ENCODE measurements around the gene JUND.

Gene JUND

DNA sequence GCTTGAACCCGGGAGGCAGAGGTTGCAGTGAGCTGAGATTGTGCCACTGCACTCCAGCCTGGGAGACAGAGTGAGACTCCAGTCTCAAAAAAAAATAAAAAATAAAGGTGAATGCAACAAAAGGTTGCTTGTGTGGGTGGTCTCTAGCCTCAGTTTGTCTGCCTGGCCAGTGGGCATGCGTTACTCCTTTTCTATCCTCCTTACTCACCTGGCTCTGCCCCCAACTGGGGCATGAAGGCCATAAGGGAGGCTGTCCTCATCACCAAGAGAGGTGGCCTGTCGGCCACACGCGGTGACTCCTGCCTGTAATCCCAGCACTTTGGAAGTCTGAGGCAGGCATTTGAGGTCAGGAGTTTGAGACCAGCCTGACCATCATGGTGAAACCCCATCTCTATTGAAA is 1.9 kb upstream of the JUND start:
- peaks cover 28% of the 10 kb centered on the region for H4K20me1 ChIP-seq
- no peak overlapping the region for H3K9ac ChIP-seq
- peak overlapping the region; percentile 94; the same call in 1 of the 2 replicates for H3K4me2 ChIP-seq
- H3K36me3 ChIP-seq = peaks cover 10% of the 10 kb centered on the region
- no peak overlapping the region for H3K27ac ChIP-seq
- no peaks in the 10 kb centered on the region for H3K27me3 ChIP-seq
- TF ChIP-seq Cebpa-rat (IDR thresholded peaks at IDR 0.05) = no peak
- H3K4me3 ChIP-seq = no peak overlapping the region
- H3K4me1 ChIP-seq = peaks cover 61% of the 10 kb centered on the region
- no peaks in the 10 kb centered on the region for H3K9me3 ChIP-seq

DNA sequence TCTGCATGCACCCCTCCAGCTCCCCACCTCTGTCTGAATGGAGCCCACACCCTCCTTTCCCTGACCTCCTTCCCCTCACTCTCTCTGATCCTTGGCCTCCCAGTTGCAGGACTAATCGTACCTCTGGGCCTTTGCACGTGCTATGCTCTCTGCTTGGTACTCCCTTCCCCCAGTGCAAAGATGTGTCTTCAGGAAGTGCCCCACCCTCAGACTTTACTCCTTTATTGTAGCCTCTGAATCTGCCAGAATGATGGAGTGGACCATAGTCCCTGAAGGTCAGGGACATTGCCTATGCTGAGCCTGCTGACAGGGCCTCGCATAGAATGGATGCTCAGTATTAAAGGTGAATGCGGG is 1.3 kb upstream of the JUND start:
- Histone ChIP-seq H3K4me2 (peak overlapping the region; percentile 94), H3K9me3 (no peaks in the 10 kb centered on the region), H3K4me3 (peak overlapping the region; percentile 67), H3K27ac (peak overlapping the region; percentile 97), H3K4me1 (peaks cover 61% of the 10 kb centered on the region), H3K36me3 (peaks cover 15% of the 10 kb centered on the region), H3K9ac (peak overlapping the region; percentile 93), H4K20me1 (peaks cover 34% of the 10 kb centered on the region), H3K27me3 (no peaks in the 10 kb centered on the region)
- TF ChIP-seq Cebpa-rat (IDR thresholded peaks at IDR 0.05) = no peak

GRCh38 chr19:18282021-18282787 is 782 bp upstream of the JUND start:
- peak overlapping the region; percentile 67 for H3K4me3 ChIP-seq
- peak overlapping the region; percentile 94 for H3K4me2 ChIP-seq
- peak overlapping the region; percentile 93 for H3K9ac ChIP-seq
- H4K20me1 ChIP-seq = peaks cover 39% of the 10 kb centered on the region
- no peaks in the 10 kb centered on the region for H3K9me3 ChIP-seq
- peaks cover 64% of the 10 kb centered on the region for H3K4me1 ChIP-seq
- H3K27me3 ChIP-seq = no peaks in the 10 kb centered on the region
- TF ChIP-seq Cebpa-rat (IDR thresholded peaks at IDR 0.05) = no peak
- peak overlapping the region; percentile 97 for H3K27ac ChIP-seq
- peaks cover 19% of the 10 kb centered on the region for H3K36me3 ChIP-seq

DNA sequence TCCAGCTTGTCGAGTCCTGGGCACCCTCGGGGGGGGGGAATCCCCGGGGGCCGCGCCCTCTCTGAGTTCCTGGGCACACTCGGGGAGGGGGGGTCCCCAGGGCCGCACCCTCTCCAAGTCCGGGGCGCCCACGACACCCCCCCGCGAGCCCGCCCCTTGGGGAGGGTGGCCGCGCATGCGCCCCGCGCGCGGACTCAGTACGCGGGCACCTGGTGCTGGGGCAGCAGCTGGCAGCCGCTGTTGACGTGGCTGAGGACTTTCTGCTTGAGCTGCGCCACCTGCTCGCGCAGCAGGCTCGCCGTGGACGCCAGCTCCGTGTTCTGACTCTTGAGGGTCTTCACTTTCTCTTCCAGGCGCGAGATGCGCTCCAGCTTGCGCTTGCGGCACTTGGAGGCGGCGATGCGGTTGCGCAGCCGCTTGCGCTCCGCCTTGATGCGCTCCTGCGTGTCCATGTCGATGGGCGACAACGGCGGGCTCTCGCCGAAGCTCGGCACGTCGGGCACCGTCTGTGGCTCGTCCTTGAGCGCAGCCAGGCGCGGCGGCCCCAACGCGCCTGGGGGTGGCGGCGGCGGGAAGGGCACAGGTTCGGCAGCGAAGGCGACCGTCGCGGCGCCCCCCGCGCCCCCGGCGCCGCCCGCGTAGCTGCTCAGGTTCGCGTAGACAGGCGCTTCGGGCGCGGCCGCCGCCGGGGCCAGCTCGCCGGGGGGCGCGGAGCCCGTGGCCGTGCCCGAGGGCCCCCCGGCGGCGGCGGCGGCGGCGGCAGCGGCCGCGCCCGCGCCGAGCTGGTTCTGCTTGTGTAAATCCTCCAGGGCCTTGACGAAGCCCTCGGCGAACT is 958 bp downstream of the JUND start:
- no peaks in the 10 kb centered on the region for H3K27me3 ChIP-seq
- no peak for TF ChIP-seq Cebpa-rat (IDR thresholded peaks at IDR 0.05)
- H3K36me3 ChIP-seq = peaks cover 33% of the 10 kb centered on the region
- peaks cover 64% of the 10 kb centered on the region for H3K4me1 ChIP-seq
- peak overlapping the region; percentile 100 for H3K27ac ChIP-seq
- peak overlapping the region; percentile 95 for H3K4me2 ChIP-seq
- H4K20me1 ChIP-seq = peaks cover 57% of the 10 kb centered on the region
- H3K9ac ChIP-seq = peak overlapping the region; percentile 100
- peak overlapping the region; percentile 99 for H3K4me3 ChIP-seq
- H3K9me3 ChIP-seq = no peaks in the 10 kb centered on the region

DNA sequence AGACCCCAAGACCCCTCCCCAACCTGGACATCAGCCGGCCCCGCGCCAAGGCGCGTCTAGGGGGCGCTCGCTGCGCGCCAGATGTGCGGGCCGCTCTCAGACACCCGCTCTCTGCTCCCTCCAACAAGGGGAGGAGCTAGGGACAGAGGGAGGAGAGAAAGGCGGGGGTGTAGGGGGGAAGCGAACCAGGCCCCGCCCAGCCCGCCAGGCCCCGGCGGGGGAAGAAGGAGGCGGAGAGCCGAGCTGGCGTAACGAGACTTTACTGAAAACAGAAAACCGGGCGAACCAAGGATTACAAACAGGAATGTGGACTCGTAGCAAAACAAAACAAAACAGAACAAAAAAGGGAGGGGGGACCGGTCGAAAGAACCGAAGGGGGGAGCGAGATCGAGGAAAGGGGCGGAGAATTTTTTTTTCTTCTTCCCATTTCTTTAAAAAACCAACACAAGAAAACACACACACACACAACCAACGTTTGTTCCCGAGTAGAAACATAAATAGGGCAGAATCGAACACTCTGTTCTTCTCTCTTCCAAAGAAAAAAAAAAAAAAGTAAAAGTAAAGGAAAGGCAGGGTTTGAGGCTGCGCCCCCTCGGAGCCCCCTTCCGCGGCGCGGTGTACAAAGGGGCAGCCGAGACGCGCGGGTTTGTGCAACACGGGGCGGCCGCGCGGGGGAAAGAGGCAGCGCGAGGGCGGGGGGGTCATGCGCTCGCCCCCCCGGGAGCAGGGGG is 1.7 kb downstream of the JUND start:
- H4K20me1 ChIP-seq = peaks cover 64% of the 10 kb centered on the region
- peaks cover 61% of the 10 kb centered on the region for H3K4me1 ChIP-seq

DNA sequence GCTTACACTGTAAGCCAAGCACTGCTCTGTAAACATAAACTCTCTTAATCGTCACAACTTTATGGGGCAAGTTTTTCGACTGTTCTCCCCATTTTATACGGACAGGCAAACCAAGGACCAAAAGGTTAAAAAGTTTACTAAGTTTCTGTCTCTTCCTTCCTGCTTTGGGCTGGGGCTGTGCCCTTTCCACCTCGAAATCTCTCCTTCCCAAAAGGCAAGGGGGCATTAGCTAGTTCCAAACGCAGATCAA is 2.2 kb downstream of the JUND start:
- Histone ChIP-seq H4K20me1 (peaks cover 69% of the 10 kb centered on the region), H3K9me3 (no peaks in the 10 kb centered on the region), H3K27ac (peak overlapping the region; percentile 100; the same call in 1 of the 2 replicates), H3K4me1 (peaks cover 57% of the 10 kb centered on the region), H3K36me3 (peaks cover 46% of the 10 kb centered on the region), H3K27me3 (no peaks in the 10 kb centered on the region), H3K4me3 (peak overlapping the region; percentile 99), H3K4me2 (peak overlapping the region; percentile 95), H3K9ac (peak overlapping the region; percentile 100)
- TF ChIP-seq Cebpa-rat (IDR thresholded peaks at IDR 0.05) = no peak

More for the DNA sequence above, 1.7 kb downstream of the JUND start:
- H3K4me2 ChIP-seq = peak overlapping the region; percentile 95
- peak overlapping the region; percentile 99 for H3K4me3 ChIP-seq
- H3K9ac ChIP-seq = peak overlapping the region; percentile 100
- no peaks in the 10 kb centered on the region for H3K9me3 ChIP-seq
- H3K27me3 ChIP-seq = no peaks in the 10 kb centered on the region
- peaks cover 41% of the 10 kb centered on the region for H3K36me3 ChIP-seq
- H3K27ac ChIP-seq = peak overlapping the region; percentile 100
- TF ChIP-seq Cebpa-rat (IDR thresholded peaks at IDR 0.05) = no peak

DNA sequence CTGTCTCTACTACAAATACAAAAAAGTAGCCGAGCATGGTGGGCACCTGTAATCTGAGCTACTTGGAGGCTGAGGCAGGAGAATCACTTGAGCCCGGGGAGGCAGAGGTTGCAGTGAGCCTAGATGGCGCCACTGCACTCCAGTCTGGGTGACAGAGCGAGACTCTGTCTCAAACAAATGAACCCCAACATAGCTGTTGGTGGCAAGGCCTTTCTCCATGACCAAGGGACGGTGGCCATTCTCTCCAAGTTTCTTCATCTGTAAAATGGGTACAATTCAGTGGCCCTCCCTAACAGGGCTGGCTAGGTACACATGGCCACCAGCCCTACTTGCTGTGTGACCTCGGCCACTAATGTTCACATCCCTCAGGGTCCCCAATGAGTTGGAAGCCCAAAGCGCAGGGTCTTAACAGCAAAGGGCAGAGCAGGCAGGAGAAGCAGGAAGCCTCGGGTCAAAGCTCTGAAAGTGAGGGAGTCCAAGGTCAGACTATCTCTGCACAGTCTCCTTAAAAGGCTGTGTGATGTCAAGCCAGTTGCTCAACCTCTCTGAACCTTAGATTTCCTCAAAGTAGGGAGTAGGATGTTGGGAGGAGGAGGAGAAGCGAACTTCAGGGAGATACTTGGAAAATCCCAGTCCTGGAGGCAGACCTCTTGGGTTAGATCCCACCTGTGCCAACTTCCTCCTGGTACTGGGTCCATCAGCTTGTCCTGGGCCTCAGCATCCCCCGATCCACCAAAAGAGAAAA is 2.7 kb downstream of the JUND start:
- peak overlapping the region; percentile 99 for H3K4me3 ChIP-seq
- H3K4me2 ChIP-seq = peak overlapping the region; percentile 95
- H3K27ac ChIP-seq = peak overlapping the region; percentile 100; the same call in 1 of the 2 replicates
- peaks cover 74% of the 10 kb centered on the region for H4K20me1 ChIP-seq
- H3K27me3 ChIP-seq = no peaks in the 10 kb centered on the region
- H3K9me3 ChIP-seq = no peaks in the 10 kb centered on the region
- peak overlapping the region; percentile 100 for H3K9ac ChIP-seq
- peaks cover 54% of the 10 kb centered on the region for H3K4me1 ChIP-seq
- H3K36me3 ChIP-seq = peaks cover 51% of the 10 kb centered on the region
- TF ChIP-seq Cebpa-rat (IDR thresholded peaks at IDR 0.05) = no peak

- Histone ChIP-seq H3K36me3 (peaks cover 58% of the 10 kb centered on the region), H3K4me1 (peaks cover 38% of the 10 kb centered on the region), H3K9me3 (no peaks in the 10 kb centered on the region), H3K4me3 (no peak overlapping the region), H3K4me2 (no peak overlapping the region), H3K27ac (no peak overlapping the region), H3K27me3 (no peaks in the 10 kb centered on the region), H3K9ac (no peak overlapping the region), H4K20me1 (peaks cover 99% of the 10 kb centered on the region)
- no peak for TF ChIP-seq Cebpa-rat (IDR thresholded peaks at IDR 0.05)
These were observed 6.6 kb downstream of the JUND start for GRCh38 chr19:18274781-18275356.

- Histone ChIP-seq H3K4me2 (no peak within 1 kb of the TSS), H3K4me3 (no peak within 1 kb of the TSS), H3K36me3 (peaks cover 58% of the 10 kb centered on the region), H3K4me1 (peaks cover 38% of the 10 kb centered on the region), H3K9me3 (no peaks in the 10 kb centered on the region), H3K27me3 (no peaks in the 10 kb centered on the region), H3K9ac (no peak within 1 kb of the TSS), H3K27ac (no peak within 1 kb of the TSS), H4K20me1 (peaks cover 97% of the 10 kb centered on the region)
- no peak for TF ChIP-seq Cebpa-rat (IDR thresholded peaks at IDR 0.05)
These were observed 7.1 kb downstream of the JUND start, which contains the start of gene IQCN for GRCh38 chr19:18274219-18274780. TSS of gene IQCN (minus strand) at chr19:18274452. CDS start at chr19:18269478, 4,974 bp downstream.
